Measurements from ENCODE around the gene TCAP.
"Not testable (repeated sequence)": the region's sequence is repeated elsewhere in the genome, so short reads cannot be mapped to it uniquely, and the experiment has no call there.

Gene TCAP

DNA sequence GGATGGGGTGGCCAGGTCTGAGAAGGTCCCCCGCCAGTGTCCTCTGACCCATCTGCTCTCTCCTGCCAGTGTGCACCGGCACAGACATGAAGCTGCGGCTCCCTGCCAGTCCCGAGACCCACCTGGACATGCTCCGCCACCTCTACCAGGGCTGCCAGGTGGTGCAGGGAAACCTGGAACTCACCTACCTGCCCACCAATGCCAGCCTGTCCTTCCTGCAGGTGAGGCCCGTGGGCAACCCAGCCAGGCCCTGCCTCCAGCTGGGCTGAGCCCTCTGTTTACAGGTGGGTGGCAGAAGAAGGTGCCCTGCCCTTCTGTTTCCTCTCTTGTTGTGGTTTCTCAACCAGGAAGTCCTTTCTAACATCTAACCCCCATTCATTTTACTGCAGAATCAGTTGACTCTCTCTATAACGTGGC, 41.8 kb downstream of the TCAP start:
- no peak for DNase-seq

GRCh38 chr17:39709319-39709997, 44.3 kb downstream of the TCAP start:
- DNase-seq = no peak

- no peak for DNase-seq
Observed at GRCh38 chr17:39709998-39710964, 45.1 kb downstream of the TCAP start.

DNA sequence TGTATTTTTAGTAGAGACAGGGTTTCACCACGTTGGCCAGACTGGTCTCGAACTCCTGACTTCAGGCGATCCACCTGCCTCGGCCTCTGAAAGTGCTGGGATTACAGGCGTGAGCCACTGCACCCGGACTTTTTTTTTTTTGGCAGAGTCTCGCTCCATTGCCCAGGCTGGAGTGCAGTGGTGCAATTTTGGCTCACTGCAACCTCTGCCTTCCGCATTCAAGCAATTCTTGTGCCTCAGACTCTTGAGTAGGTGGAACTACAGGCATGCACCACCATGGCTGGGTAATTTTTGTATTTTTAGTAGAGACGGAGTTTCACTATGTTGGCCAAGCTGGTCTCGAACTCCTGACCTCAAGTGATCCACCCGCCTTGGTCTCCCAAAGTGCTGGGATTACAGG, 45.9 kb downstream of the TCAP start:
- DNase-seq = not testable (repeated sequence)

- no peak for DNase-seq
Observed at GRCh38 chr17:39711851-39712250, 46.7 kb downstream of the TCAP start.

- no peak for DNase-seq
Observed at GRCh38 chr17:39714234-39714633, 49.1 kb downstream of the TCAP start.

DNA sequence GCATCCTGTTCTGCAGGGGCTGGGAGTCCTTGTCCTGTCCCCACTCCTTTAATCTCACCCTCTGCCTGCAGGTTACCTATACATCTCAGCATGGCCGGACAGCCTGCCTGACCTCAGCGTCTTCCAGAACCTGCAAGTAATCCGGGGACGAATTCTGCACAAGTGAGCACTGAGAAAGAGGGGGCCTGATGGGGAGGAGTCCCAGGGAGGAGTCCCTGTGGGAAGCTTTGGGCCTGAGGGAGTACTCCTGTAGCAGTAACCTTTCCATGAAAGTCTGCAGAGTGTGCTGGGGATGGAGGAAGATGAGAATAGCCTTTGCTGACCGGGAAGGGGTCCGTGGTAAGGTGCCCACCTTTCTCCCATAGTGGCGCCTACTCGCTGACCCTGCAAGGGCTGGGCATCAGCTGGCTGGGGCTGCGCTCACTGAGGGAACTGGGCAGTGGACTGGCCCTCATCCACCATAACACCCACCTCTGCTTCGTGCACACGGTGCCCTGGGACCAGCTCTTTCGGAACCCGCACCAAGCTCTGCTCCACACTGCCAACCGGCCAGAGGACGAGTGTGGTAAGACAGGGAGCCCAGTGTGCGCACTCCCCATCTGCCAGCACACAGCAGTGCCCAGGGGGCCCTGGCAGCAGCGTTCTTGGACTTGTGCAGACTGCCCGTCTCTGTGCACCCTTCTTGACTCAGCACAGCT, 50.4 kb downstream of the TCAP start:
- no peak for DNase-seq

Measured in midbrain (tissue), 1 donor.